SK-N-SH (cell line): Measurements from ENCODE around the gene ANP32A. TPM values are rescaled to one million over a fixed set of nuclear protein-coding genes. Genes with fewer than 3 reads are reported as not detected.

ENCODE experiments used
- CTCF ChIA-PET: fragments of 300-600, 350-600 bp; formaldehyde crosslinking; extraction: SDS; loops from one replicate; lab custom pipeline; 2021; lab: Yijun Ruan, JAX
- POLR2A ChIA-PET: fragments of 350-600 bp; sonication (Branson Sonifier 250); formaldehyde crosslinking; extraction: SDS; loops from one replicate; lab custom pipeline; 2020; ENCODE audit warnings: antibody characterized with exemption, inconsistent platforms; lab: Yijun Ruan, JAX
- DNase-seq: peaks from one replicate; pipeline ENCODE4 v3.0.0; 2012
- H2AFZ ChIP-seq: fragments of 200-600 bp; sonication (generic); 2 replicates; pipeline ENCODE4 v1.8.1; 2016; ENCODE audit warnings: antibody characterized with exemption, mild to moderate bottlenecking, low read depth
- H3F3A ChIP-seq: fragments of 200-600 bp; sonication (generic); replicated peaks from 2 replicates; pipeline ENCODE3; 2016; ENCODE audit warnings: antibody characterized with exemption, mild to moderate bottlenecking; ENCODE audit not compliant: insufficient read depth
- H3K27ac ChIP-seq, 2 experiments: fragments of 200-500 bp in 1 of 2; fragments of 200-600 bp in 1 of 2; sonication (Bioruptor generic) in 1 of 2; sonication (generic), shearing (Covaris generic) in 1 of 2; 2 replicates each; pipeline versions ENCODE4 v1.5.1 to v1.6.1; 2014 to 2016; ENCODE audit warnings: low read depth in 2 of 2, inconsistent platforms in 1 of 2, low read length in 1 of 2, mild to moderate bottlenecking in 1 of 2, mixed read lengths in 1 of 2
- H3K27me3 ChIP-seq: fragments of 200-600 bp; sonication (generic), shearing (Covaris generic); 2 replicates; pipeline ENCODE4 v1.6.1; 2016; ENCODE audit warnings: mixed run types; ENCODE audit not compliant: insufficient read depth
- H3K36me3 ChIP-seq, 2 experiments: fragments of 200-500 bp in 1 of 2; fragments of 200-600 bp in 1 of 2; sonication (Bioruptor generic) in 1 of 2; sonication (generic) in 1 of 2; replicated peaks in 1 of 2; 2 replicates each; pipeline versions ENCODE3 to v1.5.1; 2014 to 2016; ENCODE audit warnings: low read length in 1 of 2, mild to moderate bottlenecking in 1 of 2; ENCODE audit not compliant: insufficient read depth in 2 of 2, control insufficient read depth in 1 of 2
- H3K4me1 ChIP-seq, 2 experiments: fragments of 200-500 bp in 1 of 2; fragments of 200-600 bp in 1 of 2; sonication (Bioruptor generic) in 1 of 2; sonication (generic), shearing (Covaris generic) in 1 of 2; 2 replicates each; pipeline versions ENCODE4 v1.5.1 to v1.6.1; 2014 to 2016; ENCODE audit warnings: low read depth in 1 of 2, low read length in 1 of 2, mixed run types in 1 of 2; ENCODE audit not compliant: insufficient read depth in 2 of 2, control insufficient read depth in 1 of 2
- H3K4me2 ChIP-seq: fragments of 200-600 bp; sonication (generic), shearing (Covaris generic); 2 replicates; pipeline ENCODE4 v1.6.1; 2017; ENCODE audit warnings: mixed run types
- H3K4me3 ChIP-seq, 2 experiments: fragments of 200-500 bp in 1 of 2; fragments of 200-600 bp in 1 of 2; sonication (Bioruptor generic) in 1 of 2; sonication (generic), shearing (Covaris generic) in 1 of 2; 2 replicates each; pipeline versions ENCODE4 v1.5.1 to v1.8.1; 2014 to 2016; ENCODE audit warnings: low read depth in 2 of 2, inconsistent platforms in 1 of 2, low read length in 1 of 2, mild to moderate bottlenecking in 1 of 2, mixed read lengths in 1 of 2, moderate library complexity in 1 of 2
- H3K79me2 ChIP-seq: fragments of 200-600 bp; sonication (generic); 2 replicates; pipeline ENCODE4 v1.8.1; 2017; ENCODE audit warnings: mild to moderate bottlenecking; ENCODE audit not compliant: insufficient read depth
- H3K9ac ChIP-seq: fragments of 200-600 bp; sonication (generic); 2 replicates; pipeline ENCODE4 v1.6.1; 2017; ENCODE audit warnings: mixed run types
- H3K9me2 ChIP-seq: fragments of 200-600 bp; sonication (generic); 2 replicates; pipeline ENCODE4 v1.6.1; 2017; ENCODE audit warnings: mixed run types
- H3K9me3 ChIP-seq: fragments of 200-600 bp; sonication (generic); 2 replicates; pipeline ENCODE4 v1.6.1; 2017; ENCODE audit warnings: mixed run types, mild to moderate bottlenecking, moderate library complexity
- H4K20me1 ChIP-seq: fragments of 200-600 bp; sonication (generic); 2 replicates; pipeline ENCODE4 v1.6.1; 2017; ENCODE audit warnings: mild to moderate bottlenecking, mixed run types; ENCODE audit not compliant: insufficient read depth
- CHD2 ChIP-seq: fragments of 150-350 bp; IDR thresholded peaks from 2 replicates; pipeline ENCODE4 v1.6.1; 2018; ENCODE audit warnings: low read length; ENCODE audit not compliant: partially characterized antibody
- FOSL2 ChIP-seq: IDR thresholded peaks from 2 replicates; pipeline ENCODE4 v1.4.0; 2012; ENCODE audit warnings: low read depth, mild to moderate bottlenecking, moderate library complexity, borderline replicate concordance
- GABPA ChIP-seq: IDR thresholded peaks from 2 replicates; pipeline ENCODE4 v1.4.0; 2012; ENCODE audit warnings: low read depth, mild to moderate bottlenecking
- JUND ChIP-seq: IDR thresholded peaks from 2 replicates; pipeline ENCODE4 v1.4.0; 2012
- MAX ChIP-seq: IDR thresholded peaks from 2 replicates; pipeline ENCODE4 v1.4.0; 2012; ENCODE audit warnings: low read depth
- MXI1 ChIP-seq: IDR thresholded peaks from 2 replicates; pipeline ENCODE4 v1.6.1; 2012; ENCODE audit warnings: mild to moderate bottlenecking, low read depth, low read length, improper control_type of control experiment
- PBX3 ChIP-seq: IDR thresholded peaks from 2 replicates; pipeline ENCODE4; 2012
- POLR2AphosphoS5 ChIP-seq: IDR thresholded peaks from 2 replicates; pipeline ENCODE4 v1.6.1; 2012; ENCODE audit warnings: low read depth, low read length
- RCOR1 ChIP-seq: fragments of 150-350 bp; IDR thresholded peaks from 2 replicates; pipeline ENCODE4 v1.6.1; 2017; ENCODE audit warnings: antibody characterized with exemption, low read length
- REST ChIP-seq: IDR thresholded peaks from 2 replicates; pipeline ENCODE4 v1.6.1; 2012; ENCODE audit warnings: mild to moderate bottlenecking, low read depth, low read length, moderate library complexity
- RFX5 ChIP-seq: IDR thresholded peaks from 2 replicates; pipeline ENCODE4 v1.6.1; 2012; ENCODE audit warnings: mild to moderate bottlenecking, improper control_type of control experiment, low read length
- RXRA ChIP-seq: IDR thresholded peaks from 2 replicates; pipeline ENCODE4 v1.4.0; 2012; ENCODE audit warnings: low read depth, mild to moderate bottlenecking, borderline replicate concordance
- SIN3A ChIP-seq: IDR thresholded peaks from 2 replicates; pipeline ENCODE4 v1.6.1; 2012; ENCODE audit warnings: low read depth, mild to moderate bottlenecking, low read length, moderate library complexity, borderline replicate concordance
- TAF1 ChIP-seq: IDR thresholded peaks from 2 replicates; pipeline ENCODE4 v1.6.1; 2012; ENCODE audit warnings: low read depth, mild to moderate bottlenecking, low read length, moderate library complexity, borderline replicate concordance
- TCF12 ChIP-seq: IDR thresholded peaks from 2 replicates; pipeline ENCODE4 v1.4.0; 2012
- USF1 ChIP-seq: IDR thresholded peaks from 2 replicates; pipeline ENCODE4 v1.4.0; 2012; ENCODE audit warnings: low read depth, borderline replicate concordance
- USF2 ChIP-seq: fragments of 150-350 bp; IDR thresholded peaks from 2 replicates; pipeline ENCODE4 v1.6.1; 2017; ENCODE audit warnings: antibody characterized with exemption, low read length, low read depth, borderline replicate concordance
- YY1 ChIP-seq: IDR thresholded peaks from 2 replicates; pipeline ENCODE4 v1.4.0; 2012; ENCODE audit warnings: low read depth, mild to moderate bottlenecking
- WGBS: methylation state at CpG from one replicate; pipeline ENCODE4 v1.1.6; 2017; ENCODE audit warnings: low lambda C conversion rate; 5-methylcytosine and 5-hydroxymethylcytosine counted together
- polyA plus RNA-seq, 3 experiments: library from polyadenylated mRNA; depleted of rRNA; stranded (reverse); fragments of >200 nt; gene quantifications; 2 replicates each; pipeline ENCODE4 v1.2.3, GENCODE V29; 2012

Gene ANP32A
- polyA plus RNA-seq, 1 of the 3 experiments (the other 2 are of a cell fraction), result 58.4 TPM

- H3K9ac ChIP-seq, result no peak overlapping the region
- H3K79me2 ChIP-seq, result no peaks in the 10 kb centered on the region
- 98% methylated on average over 10 of the region's 10 CpGs for WGBS
- H3K27ac ChIP-seq, result no peak overlapping the region
- H3K27me3 ChIP-seq, result no peaks in the 10 kb centered on the region
- no peaks in the 10 kb centered on the region for H3K9me3 ChIP-seq
- no peaks in the 10 kb centered on the region; a peak in 1 of 4 replicates for H3K4me1 ChIP-seq
- H3K9me2 ChIP-seq, result no peaks in the 10 kb centered on the region
- POLR2A ChIA-PET, result no interaction called here
- H3K4me3 ChIP-seq, result no peak overlapping the region
- H3K36me3 ChIP-seq, result peaks cover 26 to 33% of the 10 kb centered on the region in 2 experiments
- H3F3A ChIP-seq, result peaks cover 12% of the 10 kb centered on the region
- CTCF ChIA-PET, result interaction anchor here (1.0 to 1.7 kb wide), 3 partner anchors 9 to 227 kb away, joined by 3 to 5 read pairs (median 3); no protein-coding TSS in a partner anchor
- H2AFZ ChIP-seq, result no peak overlapping the region
- H4K20me1 ChIP-seq, result no peaks in the 10 kb centered on the region
- TF ChIP-seq USF1 (no peak), PBX3 (no peak), JUND (no peak), MXI1 (no peak), RXRA (no peak), RCOR1 (no peak), GABPA (no peak), USF2 (no peak), SIN3A (no peak), YY1 (no peak), REST (no peak), FOSL2 (no peak), POLR2AphosphoS5 (no peak), RFX5 (no peak), MAX (no peak), CHD2 (no peak), TCF12 (no peak), TAF1 (no peak)
- DNase-seq, result no peak
- no peak overlapping the region for H3K4me2 ChIP-seq
These were observed 44.0 kb downstream of the ANP32A start for GRCh38 chr15:68776477-68777270.
